ENCODE results near the gene NFATC3. TPM values are rescaled to one million over a fixed set of nuclear protein-coding genes. Genes with fewer than 3 reads are reported as not detected.

NFATC3 gene
- total RNA-seq, 1 experiment from 2014 or later = 33.0 TPM

DNA sequence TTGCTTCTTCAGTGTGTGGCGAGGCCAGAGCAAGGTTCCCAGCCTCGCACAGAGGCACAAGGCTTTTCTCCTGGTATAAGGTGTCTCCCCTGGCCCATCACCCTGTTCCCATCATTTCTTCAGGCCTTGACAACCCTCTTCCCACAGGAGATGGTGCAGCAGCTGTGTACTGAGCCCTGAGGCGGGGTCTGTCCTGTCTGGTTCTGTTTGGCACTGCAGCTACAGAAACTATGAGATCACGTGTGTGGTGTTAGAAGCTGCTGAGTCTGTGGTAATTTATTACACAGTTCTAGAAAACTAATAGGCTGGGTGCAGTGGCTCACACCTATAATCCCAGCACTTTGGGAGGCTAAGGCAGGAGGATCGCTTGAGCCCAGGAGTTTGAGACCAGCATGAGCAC lies 167.2 kb downstream of the NFATC3 start:
- TF ChIP-seq, protein P1, sequence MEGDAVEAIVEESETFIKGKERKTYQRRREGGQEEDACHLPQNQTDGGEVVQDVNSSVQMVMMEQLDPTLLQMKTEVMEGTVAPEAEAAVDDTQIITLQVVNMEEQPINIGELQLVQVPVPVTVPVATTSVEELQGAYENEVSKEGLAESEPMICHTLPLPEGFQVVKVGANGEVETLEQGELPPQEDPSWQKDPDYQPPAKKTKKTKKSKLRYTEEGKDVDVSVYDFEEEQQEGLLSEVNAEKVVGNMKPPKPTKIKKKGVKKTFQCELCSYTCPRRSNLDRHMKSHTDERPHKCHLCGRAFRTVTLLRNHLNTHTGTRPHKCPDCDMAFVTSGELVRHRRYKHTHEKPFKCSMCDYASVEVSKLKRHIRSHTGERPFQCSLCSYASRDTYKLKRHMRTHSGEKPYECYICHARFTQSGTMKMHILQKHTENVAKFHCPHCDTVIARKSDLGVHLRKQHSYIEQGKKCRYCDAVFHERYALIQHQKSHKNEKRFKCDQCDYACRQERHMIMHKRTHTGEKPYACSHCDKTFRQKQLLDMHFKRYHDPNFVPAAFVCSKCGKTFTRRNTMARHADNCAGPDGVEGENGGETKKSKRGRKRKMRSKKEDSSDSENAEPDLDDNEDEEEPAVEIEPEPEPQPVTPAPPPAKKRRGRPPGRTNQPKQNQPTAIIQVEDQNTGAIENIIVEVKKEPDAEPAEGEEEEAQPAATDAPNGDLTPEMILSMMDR (conservative IDR thresholded peaks at IDR 0.05) = no peak
- Mint-ChIP-seq H3K36me3 (ENCODE audit: insufficient read depth in 1 of 3, low read depth in 3 of 3) (peaks cover 1 to 18% (median 7%) of the 10 kb centered on the region in 3 experiments; a peak in 5 of 7 replicates), H3K27ac (no peak overlapping the region; a peak in 1 of 7 replicates), H3K9me3 (no peaks in the 10 kb centered on the region), H3K4me1 (0 out of 4 replicates have a peak, but pooled peaks cover 0 to 2% of the 10 kb centered on the region in 2 experiments), H3K4me3 (no peak overlapping the region), H3K27me3 (ENCODE audit: low read depth) (no peaks in the 10 kb centered on the region)
- Histone ChIP-seq H2BK12ac (ENCODE audit: insufficient read length, low read depth, low read length) (no peak overlapping the region), H3K4me1 (ENCODE audit: insufficient read depth, low read length) (no peaks in the 10 kb centered on the region), H3K27me3 (ENCODE audit: insufficient read depth, low read length) (no peaks in the 10 kb centered on the region), H3K4me2 (ENCODE audit: insufficient read depth, insufficient read length, low read length) (no peak overlapping the region), H2BK120ac (ENCODE audit: low read depth, low read length, poor library complexity, severe bottlenecking) (no peak overlapping the region), H3K9ac (ENCODE audit: extremely low read depth, insufficient read length, low read length) (no peak overlapping the region), H4K8ac (replicated peaks; ENCODE audit: insufficient read length, low read depth, low read length) (no peak overlapping the region), H2AK5ac (ENCODE audit: insufficient read length, low read length) (no peak overlapping the region), H3K23ac (ENCODE audit: insufficient read length, low read depth, low read length) (no peak overlapping the region), H2BK20ac (ENCODE audit: low read depth, low read length, poor library complexity, severe bottlenecking) (no peak overlapping the region), H3K79me2 (ENCODE audit: insufficient read depth, low read length) (no peaks in the 10 kb centered on the region), H3K56ac (ENCODE audit: insufficient read length, low read depth, low read length) (no peak overlapping the region), H2BK5ac (ENCODE audit: insufficient read length, low read length) (no peak overlapping the region), H3K79me1 (ENCODE audit: insufficient read depth, low read depth, low read length, poor library complexity, severe bottlenecking) (no peaks in the 10 kb centered on the region), H3T11ph (ENCODE audit: low read length) (no peak overlapping the region), H4K20me1 (ENCODE audit: control insufficient read depth, insufficient read depth, insufficient read length) (no peaks in the 10 kb centered on the region), H2AFZ (ENCODE audit: low read length) (no peak overlapping the region), H3K23me2 (ENCODE audit: insufficient read length, low read depth, low read length, poor library complexity, severe bottlenecking) (no peaks in the 10 kb centered on the region), H3K4ac (ENCODE audit: low read depth, low read length) (no peak overlapping the region), H3K27ac (ENCODE audit: insufficient read length, low read depth, low read length) (no peak overlapping the region), H3K18ac (ENCODE audit: insufficient read length, low read depth, low read length) (no peak overlapping the region), H3K9me3 (ENCODE audit: control insufficient read depth, low read depth, low read length) (no peaks in the 10 kb centered on the region), H3K14ac (ENCODE audit: insufficient read depth, low read length) (no peak overlapping the region), H4K5ac (ENCODE audit: insufficient read length, low read depth, low read length) (no peak overlapping the region), H2BK15ac (ENCODE audit: low read depth, low read length) (no peak overlapping the region), H4K91ac (ENCODE audit: insufficient read length, low read depth, low read length) (no peak overlapping the region)
- no peak for DNase-seq
- no CpG with 5 or more reads among the region's 5 CpGs for WGBS (ENCODE audit: extremely low coverage, insufficient read length, low lambda C conversion rate)
